Panc1 (cell line): ENCODE measurements around the gene OR51F1. TPM values are rescaled to one million over a fixed set of nuclear protein-coding genes. Genes with fewer than 3 reads are reported as not detected.

Source experiments
- ATAC-seq: fragments of 200-7000 bp; cut with Tn5 transposase; 2 replicates; pipeline ENCODE4 v1.9.1; 2020; ENCODE audit warnings: mild to moderate bottlenecking, moderate library complexity
- BruUV-seq: library from RNA; stranded (reverse); fragments of 400-500 nt; replicated peaks from 2 replicates; lab custom pipeline; 2021; lab: Mats Ljungman, UMichigan
- CTCF ChIA-PET: fragments of 300-600 bp; sonication (Branson Sonifier 250); formaldehyde crosslinking; loops from one replicate; lab custom pipeline; 2022; ENCODE audit warnings: antibody characterized with exemption; lab: Charles Lee
- POLR2A ChIA-PET: fragments of 300-600 bp; sonication (Branson Sonifier 250); formaldehyde crosslinking; loops from one replicate; lab custom pipeline; 2022; ENCODE audit warnings: antibody characterized with exemption; lab: Charles Lee
- DNase-seq: peaks from one replicate; pipeline ENCODE4 v3.0.0-alpha.2; 2010; ENCODE audit warnings: low read depth, low spot score
- H3K27ac ChIP-seq: 2 replicates; pipeline ENCODE4 v1.5.1; 2011; ENCODE audit warnings: mild to moderate bottlenecking, low read length, inconsistent platforms
- H3K27me3 ChIP-seq: fragments of 200-500 bp; sonication (Bioruptor generic); 2 replicates; pipeline ENCODE4 v1.6.0; 2014; ENCODE audit warnings: low read length, inconsistent platforms; ENCODE audit not compliant: control insufficient read depth, insufficient read depth
- H3K36me3 ChIP-seq: fragments of 200-500 bp; sonication (Bioruptor generic); 2 replicates; pipeline ENCODE4 v1.5.1; 2014; ENCODE audit warnings: inconsistent platforms, mild to moderate bottlenecking, low read length, moderate library complexity; ENCODE audit not compliant: control insufficient read depth, insufficient read depth
- H3K4me1 ChIP-seq: 2 replicates; pipeline ENCODE4 v1.5.1; 2011; ENCODE audit warnings: inconsistent platforms, mild to moderate bottlenecking, low read length, moderate library complexity; ENCODE audit not compliant: control insufficient read depth, insufficient read depth
- H3K4me3 ChIP-seq, 2 experiments: 2 replicates each; pipeline ENCODE4 v1.5.1; 2011 to 2012; ENCODE audit warnings: low read depth in 2 of 2, low read length in 2 of 2, mild to moderate bottlenecking in 2 of 2, inconsistent platforms in 1 of 2, moderate library complexity in 1 of 2
- H3K9me3 ChIP-seq: fragments of 200-500 bp; sonication (Bioruptor generic); 2 replicates; pipeline ENCODE4 v1.5.1; 2014; ENCODE audit warnings: low read depth, mild to moderate bottlenecking, inconsistent platforms, low read length, moderate library complexity; ENCODE audit not compliant: control insufficient read depth, insufficient read depth
- CTCF ChIP-seq: fragments of 450-650 bp; IDR thresholded peaks from 2 replicates; pipeline ENCODE4 v1.5.1; 2017; ENCODE audit warnings: mild to moderate bottlenecking
- POLR2AphosphoS5 ChIP-seq: IDR thresholded peaks from 2 replicates; pipeline ENCODE4 v1.6.1; 2012; ENCODE audit warnings: mild to moderate bottlenecking, low read depth, low read length, moderate library complexity
- REST ChIP-seq, 2 experiments: IDR thresholded peaks; 2 replicates each; pipeline ENCODE4 v1.6.1; 2011 to 2012; ENCODE audit warnings: low read depth in 2 of 2, control low read depth in 1 of 2, low read length in 1 of 2, mild to moderate bottlenecking in 1 of 2, moderate library complexity in 1 of 2; ENCODE audit not compliant: insufficient read depth in 1 of 2
- SIN3A ChIP-seq: IDR thresholded peaks from 2 replicates; pipeline ENCODE4 v1.6.1; 2012; ENCODE audit warnings: low read depth, mild to moderate bottlenecking, low read length, moderate library complexity, borderline replicate concordance; ENCODE audit not compliant: insufficient read depth
- TCF7L2 ChIP-seq: IDR thresholded peaks from 2 replicates; pipeline ENCODE4 v1.6.1; 2011; ENCODE audit warnings: mild to moderate bottlenecking, low read depth, low read length, inconsistent platforms
- in situ Hi-C: cut with HindIII; loops from 2 replicates; pipeline ENCODE4 v1.10.0; 2016; ENCODE audit warnings: low sequenced_read_pairs, low pct_unique_long_range_greater_than_20kb
- intact Hi-C: fragments of 100-400 bp; cut with micrococcal nuclease; formaldehyde crosslinking; loops from one replicate; pipeline ENCODE4 v1.10.0; 2022; ENCODE audit not compliant: unreplicated experiment
- total RNA-seq: library from RNA; stranded (reverse); gene quantifications from one replicate; pipeline ENCODE4 v1.2.1, GENCODE V29; 2021; ENCODE audit not compliant: unreplicated experiment

OR51F1 gene
- total RNA-seq, 1 experiment from 2014 or later = not detected

- H3K27ac ChIP-seq = no peak overlapping the region
- intact Hi-C loops (no loop called here), in situ Hi-C loops (no loop called here)
- no peak for DNase-seq
- ChIA-PET CTCF (no interaction called here), POLR2A (no interaction called here)
- no peak for ATAC-seq
- no peak overlapping the region for H3K4me3 ChIP-seq
- TF ChIP-seq TCF7L2 = no peak
- no peak for TF ChIP-seq CTCF
- TF ChIP-seq REST (IDR thresholded peaks at IDR 0.05; ENCODE audit: insufficient read depth in 1 of 2, low read depth in 2 of 2, low read length in 1 of 2) = no peak
- TF ChIP-seq POLR2AphosphoS5 = no peak
- no peak for TF ChIP-seq SIN3A
- H3K27me3 ChIP-seq = no peaks in the 10 kb centered on the region
- no TSS peak for BruUV-seq
- H3K4me1 ChIP-seq = no peaks in the 10 kb centered on the region
- no peaks in the 10 kb centered on the region for H3K36me3 ChIP-seq
- no peaks in the 10 kb centered on the region for H3K9me3 ChIP-seq
Observed at GRCh38 chr11:4751201-4751600, 18.5 kb downstream of the OR51F1 start.

- TF ChIP-seq REST (IDR thresholded peaks at IDR 0.05; ENCODE audit: insufficient read depth in 1 of 2, low read depth in 2 of 2, low read length in 1 of 2) (no peak), SIN3A (no peak), TCF7L2 (no peak), CTCF (no peak), POLR2AphosphoS5 (no peak)
- Histone ChIP-seq H3K27me3 (no peaks in the 10 kb centered on the region), H3K4me1 (no peaks in the 10 kb centered on the region), H3K4me3 (no peak overlapping the region), H3K27ac (no peak overlapping the region), H3K9me3 (no peaks in the 10 kb centered on the region), H3K36me3 (no peaks in the 10 kb centered on the region)
- BruUV-seq = no TSS peak
- intact Hi-C loops (no loop called here), in situ Hi-C loops (no loop called here)
- ChIA-PET CTCF (no interaction called here), POLR2A (no interaction called here)
- no peak for DNase-seq
- no peak for ATAC-seq
Observed at GRCh38 chr11:4748438-4748837, 21.3 kb downstream of the OR51F1 start.
